GM18907 (cell line): ENCODE data around the gene GALNT4.

Experiments used
- ATAC-seq: cut with Tn5 transposase; IDR thresholded peaks from one replicate; pipeline ENCODE4 v1.9.1; 2021; ENCODE audit warnings: mild to moderate bottlenecking, moderate library complexity; ENCODE audit not compliant: unreplicated experiment

Gene GALNT4

GRCh38 chr12:89537389-89537788 lies 12.8 kb upstream of the GALNT4 start:
- ATAC-seq: no peak

GRCh38 chr12:89529738-89530137 lies 5.1 kb upstream of the GALNT4 start:
- no peak for ATAC-seq

- no peak for ATAC-seq
These were observed 3.8 kb upstream of the GALNT4 start for GRCh38 chr12:89528434-89528833.

GRCh38 chr12:89525824-89526770 lies 1.5 kb upstream of the GALNT4 start, which contains the start of gene POC1B:
Gene POC1B (minus strand): TSS chr12:89526047. CDS start chr12:89525895, 152 bp downstream.
- peak; percentile 76 for ATAC-seq

- ATAC-seq: peak; percentile 36
These were observed 768 bp upstream of the GALNT4 start for GRCh38 chr12:89525305-89525823.

GRCh38 chr12:89523843-89524540 lies 604 bp downstream of the GALNT4 start:
- no peak for ATAC-seq

- ATAC-seq: no peak
These were observed 1.2 kb downstream of the GALNT4 start for GRCh38 chr12:89523393-89523792.

- ATAC-seq: no peak
These were observed 3.0 kb downstream of the GALNT4 start for GRCh38 chr12:89521364-89522223.

- ATAC-seq: no peak
These were observed 6.9 kb downstream of the GALNT4 start for GRCh38 chr12:89517720-89518119.

GRCh38 chr12:89516633-89517032 lies 8.0 kb downstream of the GALNT4 start:
- no peak for ATAC-seq

- peak; percentile 81 for ATAC-seq
These were observed 9.8 kb downstream of the GALNT4 start for GRCh38 chr12:89514751-89515150.

GRCh38 chr12:89513544-89513943 lies 11.1 kb downstream of the GALNT4 start:
- ATAC-seq: no peak

- no peak for ATAC-seq
These were observed 17.4 kb downstream of the GALNT4 start for GRCh38 chr12:89507015-89507824.

GRCh38 chr12:89506050-89506449 lies 18.5 kb downstream of the GALNT4 start:
- ATAC-seq: no peak

GRCh38 chr12:89504560-89505346 lies 19.8 kb downstream of the GALNT4 start:
- no peak for ATAC-seq

GRCh38 chr12:89501793-89502192 lies 22.8 kb downstream of the GALNT4 start:
- no peak for ATAC-seq

GRCh38 chr12:89499857-89500256 lies 24.7 kb downstream of the GALNT4 start:
- ATAC-seq: no peak

GRCh38 chr12:89497467-89497866 lies 27.1 kb downstream of the GALNT4 start:
- no peak for ATAC-seq

- no peak for ATAC-seq
These were observed 27.6 kb downstream of the GALNT4 start for GRCh38 chr12:89497005-89497404.
